BJ (cell line): Measurements from ENCODE around the gene KCNIP4. TPM values are rescaled to one million over a fixed set of nuclear protein-coding genes. Genes with fewer than 3 reads are reported as not detected.

Experiments
- CTCF ChIA-PET: fragments of 350-600 bp; formaldehyde crosslinking; extraction: SDS; loops from one replicate; lab custom pipeline; 2021; ENCODE audit warnings: antibody characterized with exemption, inconsistent platforms; lab: Yijun Ruan, JAX
- POLR2A ChIA-PET: fragments of 300-600 bp; sonication (Branson Sonifier 250); formaldehyde crosslinking; extraction: SDS; loops from one replicate; lab custom pipeline; 2021; ENCODE audit warnings: antibody characterized with exemption; lab: Charles Lee
- DNase-seq: peaks from one replicate; pipeline ENCODE4 v3.0.0-alpha.2; 2011; ENCODE audit warnings: low read depth
- H3K27me3 ChIP-seq: 2 replicates; pipeline ENCODE4 v1.6.0; 2011; ENCODE audit warnings: low read length; ENCODE audit not compliant: control insufficient read depth, insufficient read depth
- H3K36me3 ChIP-seq: 2 replicates; pipeline ENCODE4 v1.5.1; 2011; ENCODE audit warnings: low read length; ENCODE audit not compliant: control insufficient read depth, insufficient read depth
- H3K4me3 ChIP-seq: 2 replicates; pipeline ENCODE4 v1.5.1; 2011; ENCODE audit warnings: low read depth, mild to moderate bottlenecking, control low read depth, low read length
- CTCF ChIP-seq: IDR thresholded peaks from 2 replicates; pipeline ENCODE4 v1.5.1; 2011; ENCODE audit warnings: low read depth, mild to moderate bottlenecking, control low read depth, inconsistent platforms, low read length, moderate library complexity; ENCODE audit not compliant: insufficient read depth
- polyA plus RNA-seq: library from polyadenylated mRNA; depleted of rRNA; stranded (reverse); fragments of >200 nt; gene quantifications from 2 replicates; pipeline ENCODE4 v1.2.3, GENCODE V29; 2011

The KCNIP4 gene
- polyA plus RNA-seq, 1 experiment: not detected

- no peak for DNase-seq
- no peak for TF ChIP-seq CTCF
- Histone ChIP-seq H3K27me3 (no peaks in the 10 kb centered on the region), H3K4me3 (no peak overlapping the region), H3K36me3 (no peaks in the 10 kb centered on the region)
- ChIA-PET CTCF (interaction anchor here (1.0 kb wide), 1 partner anchor 365 kb away, joined by 3 read pairs; no protein-coding TSS in a partner anchor), POLR2A (no interaction called here)
Measured at GRCh38 chr4:21139327-21139726, 809.2 kb downstream of the KCNIP4 start.

GRCh38 chr4:21136051-21136630 is 812.4 kb downstream of the KCNIP4 start:
- H3K4me3 ChIP-seq: no peak overlapping the region
- no peaks in the 10 kb centered on the region for H3K27me3 ChIP-seq
- H3K36me3 ChIP-seq: no peaks in the 10 kb centered on the region
- TF ChIP-seq CTCF: no peak
- no peak for DNase-seq
- CTCF ChIA-PET: interaction anchor here (1.8 kb wide), 1 partner anchor 363 kb away, joined by 10 read pairs; no protein-coding TSS in a partner anchor
- POLR2A ChIA-PET: no interaction called here

- Histone ChIP-seq H3K27me3 (no peaks in the 10 kb centered on the region), H3K36me3 (no peaks in the 10 kb centered on the region), H3K4me3 (no peak overlapping the region)
- CTCF ChIA-PET: interaction anchor here (0.6 to 1.1 kb wide), 2 partner anchors 21 to 362 kb away, joined by 5 read pairs; no protein-coding TSS in a partner anchor
- no peak for TF ChIP-seq CTCF
- POLR2A ChIA-PET: no interaction called here
- no peak for DNase-seq
Measured at GRCh38 chr4:21134994-21135393, 813.6 kb downstream of the KCNIP4 start.

GRCh38 chr4:21130606-21131005 is 818.0 kb downstream of the KCNIP4 start:
- no peak for TF ChIP-seq CTCF
- Histone ChIP-seq H3K4me3 (no peak overlapping the region), H3K27me3 (no peaks in the 10 kb centered on the region), H3K36me3 (no peaks in the 10 kb centered on the region)
- no peak for DNase-seq
- POLR2A ChIA-PET: no interaction called here
- CTCF ChIA-PET: no interaction called here

GRCh38 chr4:21126014-21126512 is 822.5 kb downstream of the KCNIP4 start:
- ChIA-PET CTCF (no interaction called here), POLR2A (no interaction called here)
- TF ChIP-seq CTCF: no peak
- no peak for DNase-seq
- Histone ChIP-seq H3K36me3 (no peaks in the 10 kb centered on the region), H3K4me3 (no peak overlapping the region), H3K27me3 (no peaks in the 10 kb centered on the region)
